Esophagus muscularis mucosa (tissue), 4 donors: Measurements from ENCODE around the gene EVL. TPM values are rescaled to one million over a fixed set of nuclear protein-coding genes. Genes with fewer than 3 reads are reported as not detected.

ENCODE experiments used
- DNase-seq: peaks from one replicate; pipeline ENCODE4 v3.0.0-alpha.2; 2017; ENCODE audit errors: extremely low spot score
- H3K27ac ChIP-seq, 4 donors: fragments of 200-600 bp; sonication (generic); replicated peaks in 1 of 4; 1 replicate in 3 of 4; 2 replicates in 1 of 4; pipeline ENCODE4 v1.5.1; 2016 to 2019; ENCODE audit warnings: mild to moderate bottlenecking in 1 of 4
- H3K27me3 ChIP-seq, 4 donors: fragments of 200-600 bp; sonication (generic); one replicate each; pipeline versions ENCODE4 v1.5.1 to v1.6.0; 2016 to 2019
- H3K36me3 ChIP-seq, 4 donors: fragments of 200-600 bp; sonication (generic); one replicate each; pipeline ENCODE4 v1.5.1; 2016 to 2019
- H3K4me1 ChIP-seq, 4 donors: fragments of 200-600 bp; sonication (generic); one replicate each; pipeline ENCODE4 v1.5.1; 2016 to 2019
- H3K4me3 ChIP-seq, 4 donors: fragments of 200-600 bp; sonication (generic); 1 replicate in 2 of 4; 2 replicates in 2 of 4; pipeline ENCODE4 v1.5.1; 2016 to 2019; ENCODE audit warnings: mild to moderate bottlenecking in 4 of 4, moderate library complexity in 1 of 4
- H3K9me3 ChIP-seq, 4 donors: fragments of 200-600 bp; sonication (generic); 1 replicate in 3 of 4; 2 replicates in 1 of 4; pipeline ENCODE4 v1.5.1; 2016 to 2019
- EP300 ChIP-seq: sonication (generic); formaldehyde crosslinking; IDR thresholded peaks from one replicate; pipeline ENCODE4 v1.6.1; 2017; ENCODE audit warnings: antibody characterized with exemption
- POLR2A ChIP-seq: fragments of 450-650 bp; IDR thresholded peaks from one replicate; pipeline ENCODE4 v1.6.1; 2017; ENCODE audit warnings: antibody characterized with exemption, moderate library complexity, mild to moderate bottlenecking, low read depth
- POLR2AphosphoS5 ChIP-seq, 2 donors: sonication (generic); formaldehyde crosslinking; IDR thresholded peaks; one replicate each; pipeline ENCODE4 v1.6.1; 2017; ENCODE audit warnings: antibody characterized with exemption in 2 of 2
- WGBS: methylation state at CpG from one replicate; pipeline ENCODE4 v1.1.5; 2018; 5-methylcytosine and 5-hydroxymethylcytosine counted together
- intact Hi-C: fragments of 100-400 bp; cut with DNase I; formaldehyde crosslinking; loops from one replicate; pipeline ENCODE4 v1.15.1; 2023
- total RNA-seq, 4 donors: library from RNA; depleted of rRNA; stranded (reverse); fragments of >200 nt; gene quantifications; one replicate each; pipeline versions ENCODE4 v1.1.0 to v1.2.1, GENCODE V29; 2016
- TF ChIP-seq, protein P1 (sequence below), 3 experiments: fragments of 200-600 bp in 2 of 3; fragments of 450-650 bp in 1 of 3; sonication (generic) in 2 of 3; IDR thresholded peaks; one replicate each; pipeline ENCODE4 v1.5.1; 2017 to 2019; ENCODE audit warnings: antibody characterized with exemption in 3 of 3, mild to moderate bottlenecking in 2 of 3, moderate library complexity in 1 of 3

Gene EVL
- total RNA-seq, 4 donors from 2014 or later: 27.0 to 43.9 (median 37.3) TPM

- no peak for DNase-seq
- intact Hi-C loops: no loop called here
- no peak for TF ChIP-seq EP300
- TF ChIP-seq POLR2A: no peak
- no peak overlapping the region for H3K27ac ChIP-seq
- H3K4me1 ChIP-seq: peaks cover 3 to 19% (median 14%) of the 10 kb centered on the region in 4 donors
- no peaks in the 10 kb centered on the region for H3K27me3 ChIP-seq
- no peak overlapping the region for H3K4me3 ChIP-seq
- H3K36me3 ChIP-seq: no peaks in the 10 kb centered on the region
- no peaks in the 10 kb centered on the region for H3K9me3 ChIP-seq
- 83% methylated on average over 3 of the region's 3 CpGs for WGBS
Observed at GRCh38 chr14:100071545-100071944, 6.3 kb downstream of the EVL start.

GRCh38 chr14:100072783-100073346 is 7.6 kb downstream of the EVL start:
- H3K4me1 ChIP-seq: peaks cover 3 to 20% (median 16%) of the 10 kb centered on the region in 4 donors
- no peak overlapping the region for H3K4me3 ChIP-seq
- no peaks in the 10 kb centered on the region for H3K27me3 ChIP-seq
- WGBS: 76% methylated on average over 14 of the region's 14 CpGs
- no peaks in the 10 kb centered on the region for H3K36me3 ChIP-seq
- H3K9me3 ChIP-seq: no peaks in the 10 kb centered on the region
- TF ChIP-seq POLR2A (no peak), EP300 (no peak), POLR2AphosphoS5 (IDR thresholded peaks at IDR 0.05) (no peak)
- TF ChIP-seq, protein P1, sequence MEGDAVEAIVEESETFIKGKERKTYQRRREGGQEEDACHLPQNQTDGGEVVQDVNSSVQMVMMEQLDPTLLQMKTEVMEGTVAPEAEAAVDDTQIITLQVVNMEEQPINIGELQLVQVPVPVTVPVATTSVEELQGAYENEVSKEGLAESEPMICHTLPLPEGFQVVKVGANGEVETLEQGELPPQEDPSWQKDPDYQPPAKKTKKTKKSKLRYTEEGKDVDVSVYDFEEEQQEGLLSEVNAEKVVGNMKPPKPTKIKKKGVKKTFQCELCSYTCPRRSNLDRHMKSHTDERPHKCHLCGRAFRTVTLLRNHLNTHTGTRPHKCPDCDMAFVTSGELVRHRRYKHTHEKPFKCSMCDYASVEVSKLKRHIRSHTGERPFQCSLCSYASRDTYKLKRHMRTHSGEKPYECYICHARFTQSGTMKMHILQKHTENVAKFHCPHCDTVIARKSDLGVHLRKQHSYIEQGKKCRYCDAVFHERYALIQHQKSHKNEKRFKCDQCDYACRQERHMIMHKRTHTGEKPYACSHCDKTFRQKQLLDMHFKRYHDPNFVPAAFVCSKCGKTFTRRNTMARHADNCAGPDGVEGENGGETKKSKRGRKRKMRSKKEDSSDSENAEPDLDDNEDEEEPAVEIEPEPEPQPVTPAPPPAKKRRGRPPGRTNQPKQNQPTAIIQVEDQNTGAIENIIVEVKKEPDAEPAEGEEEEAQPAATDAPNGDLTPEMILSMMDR (IDR thresholded peaks at IDR 0.05): no peak
- H3K27ac ChIP-seq: no peak overlapping the region
- no peak for DNase-seq
- intact Hi-C loops: no loop called here

DNA sequence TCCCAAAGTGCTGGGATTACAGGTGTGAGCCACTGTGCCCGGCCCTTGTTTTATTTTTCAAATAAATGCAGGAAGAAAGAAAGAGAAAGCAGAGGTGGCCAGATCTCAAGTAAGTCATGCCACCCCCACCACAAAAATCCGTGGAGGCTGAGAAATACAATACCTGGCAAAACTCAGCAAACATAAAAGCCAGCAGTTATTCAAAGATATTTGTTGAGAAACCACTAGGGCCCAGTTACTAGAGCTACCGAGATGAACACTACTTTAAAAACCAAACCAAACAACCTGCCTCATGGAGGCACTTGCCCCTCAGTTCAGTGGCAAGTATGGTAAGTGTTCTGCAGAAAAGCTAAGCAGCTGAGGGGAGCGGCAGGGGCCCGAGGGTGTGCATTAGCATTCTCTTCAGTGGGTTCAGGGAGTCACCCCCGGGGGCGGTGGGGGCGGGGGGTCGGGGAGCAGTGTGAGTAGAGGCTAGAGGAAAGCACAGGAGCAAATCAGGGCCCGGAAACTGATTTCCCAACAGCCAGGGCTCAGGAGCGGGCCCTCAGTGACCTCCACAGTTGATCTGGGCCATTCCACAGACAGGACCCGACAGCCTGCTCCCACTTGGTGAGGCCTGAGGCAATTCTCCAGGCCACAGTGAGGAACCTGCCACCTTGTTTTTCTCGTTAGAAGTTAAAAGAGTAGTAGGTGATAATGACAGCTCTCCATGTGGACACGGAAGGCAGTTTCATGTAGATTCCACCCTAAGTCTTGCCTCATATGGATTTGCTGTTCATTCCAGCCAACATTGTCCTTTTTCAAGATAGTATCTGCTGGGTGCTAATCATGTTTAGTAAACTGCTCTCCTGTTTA is 8.6 kb downstream of the EVL start:
- Histone ChIP-seq H3K9me3 (no peaks in the 10 kb centered on the region), H3K36me3 (no peaks in the 10 kb centered on the region), H3K4me3 (no peak overlapping the region), H3K27me3 (no peaks in the 10 kb centered on the region), H3K27ac (no peak overlapping the region), H3K4me1 (peaks cover 6 to 27% (median 20%) of the 10 kb centered on the region in 4 donors)
- TF ChIP-seq, protein P1 (IDR thresholded peaks at IDR 0.05): no peak
- TF ChIP-seq POLR2A (no peak), EP300 (no peak), POLR2AphosphoS5 (IDR thresholded peaks at IDR 0.05) (no peak)
- intact Hi-C loops: no loop called here
- no peak for DNase-seq
- WGBS: 88% methylated on average over 7 of the region's 14 CpGs

- DNase-seq: peak; percentile 45
- intact Hi-C loops: no loop called here
- 92% methylated on average over 7 of the region's 7 CpGs for WGBS
- H3K27ac ChIP-seq: no peak overlapping the region
- TF ChIP-seq, protein P1 (IDR thresholded peaks at IDR 0.05): no peak
- no peak for TF ChIP-seq POLR2A
- no peak for TF ChIP-seq POLR2AphosphoS5 (IDR thresholded peaks at IDR 0.05)
- TF ChIP-seq EP300: no peak
- no peaks in the 10 kb centered on the region for H3K36me3 ChIP-seq
- H3K27me3 ChIP-seq: no peaks in the 10 kb centered on the region
- H3K4me1 ChIP-seq: peaks cover 13 to 33% (median 27%) of the 10 kb centered on the region in 4 donors
- no peaks in the 10 kb centered on the region for H3K9me3 ChIP-seq
- no peak overlapping the region for H3K4me3 ChIP-seq
Observed at GRCh38 chr14:100074431-100075100, 9.3 kb downstream of the EVL start.

DNA sequence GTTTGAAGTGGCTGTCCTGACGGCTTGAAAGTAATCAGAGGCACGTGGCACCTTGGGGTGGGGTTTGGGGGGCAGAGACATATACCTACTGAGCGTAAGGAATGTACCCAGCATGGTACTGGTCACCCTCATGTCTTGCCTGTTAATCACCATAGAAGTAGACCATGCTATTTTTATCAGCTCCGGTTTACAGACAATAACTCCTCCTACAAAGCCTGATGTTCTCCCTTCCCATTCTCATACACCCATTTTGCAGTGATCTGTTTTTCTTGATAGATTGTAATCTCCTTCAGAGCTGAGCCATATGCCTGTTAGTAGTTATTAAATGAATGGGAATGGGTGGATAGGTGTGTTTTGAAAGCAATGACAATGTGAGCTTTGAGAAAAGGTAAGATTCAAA is 10.5 kb downstream of the EVL start:
- no peak overlapping the region for H3K27ac ChIP-seq
- peak; percentile 26 for DNase-seq
- WGBS: 58% methylated on average over 4 of the region's 4 CpGs
- H3K4me1 ChIP-seq: peaks cover 13 to 35% (median 33%) of the 10 kb centered on the region in 4 donors
- TF ChIP-seq POLR2A: no peak
- TF ChIP-seq, protein P1 (IDR thresholded peaks at IDR 0.05): no peak
- no peak for TF ChIP-seq POLR2AphosphoS5 (IDR thresholded peaks at IDR 0.05)
- TF ChIP-seq EP300: no peak
- intact Hi-C loops: no loop called here
- H3K9me3 ChIP-seq: no peaks in the 10 kb centered on the region
- no peaks in the 10 kb centered on the region for H3K27me3 ChIP-seq
- H3K4me3 ChIP-seq: no peak overlapping the region
- H3K36me3 ChIP-seq: no peaks in the 10 kb centered on the region
